Epidermal melanocyte (primary cell): Measurements from ENCODE around the gene ADCY5.

ENCODE experiments used
- DNase-seq: peaks from one replicate; pipeline ENCODE4 v3.0.0; 2011; ENCODE audit warnings: low spot score; ENCODE audit not compliant: insufficient read length

ADCY5 gene

GRCh38 chr3:123289391-123290106, 159.3 kb downstream of the ADCY5 start:
- no peak for DNase-seq

GRCh38 chr3:123287962-123288302, 161.0 kb downstream of the ADCY5 start:
- DNase-seq, result no peak

- DNase-seq, result no peak
Observed at GRCh38 chr3:123287051-123287961, 161.6 kb downstream of the ADCY5 start.

- peak; percentile 64 for DNase-seq
Observed at GRCh38 chr3:123286308-123287023, 162.4 kb downstream of the ADCY5 start.

- no peak for DNase-seq
Observed at GRCh38 chr3:123285931-123286307, 163.0 kb downstream of the ADCY5 start.

- no peak for DNase-seq
Observed at GRCh38 chr3:123285479-123285878, 163.4 kb downstream of the ADCY5 start.

GRCh38 chr3:123285066-123285465, 163.8 kb downstream of the ADCY5 start:
- DNase-seq, result no peak

- DNase-seq, result no peak
Observed at GRCh38 chr3:123284399-123285010, 164.4 kb downstream of the ADCY5 start.

- DNase-seq, result no peak
Observed at GRCh38 chr3:123283657-123284398, 165.1 kb downstream of the ADCY5 start.

- DNase-seq, result no peak
Observed at GRCh38 chr3:123283074-123283473, 165.8 kb downstream of the ADCY5 start.

- no peak for DNase-seq
Observed at GRCh38 chr3:123282461-123282860, 166.4 kb downstream of the ADCY5 start.

GRCh38 chr3:123281929-123282328, 167.0 kb downstream of the ADCY5 start:
- no peak for DNase-seq

- DNase-seq, result no peak
Observed at GRCh38 chr3:123281406-123281805, 167.5 kb downstream of the ADCY5 start.

- no peak for DNase-seq
Observed at GRCh38 chr3:123279121-123279520, 169.8 kb downstream of the ADCY5 start.

GRCh38 chr3:123278446-123278845, 170.4 kb downstream of the ADCY5 start:
- no peak for DNase-seq

- no peak for DNase-seq
Observed at GRCh38 chr3:123277106-123277505, 171.8 kb downstream of the ADCY5 start.

GRCh38 chr3:123276346-123277006, 172.4 kb downstream of the ADCY5 start:
- DNase-seq, result no peak

GRCh38 chr3:123275691-123276090, 173.2 kb downstream of the ADCY5 start:
- DNase-seq, result no peak

- no peak for DNase-seq
Observed at GRCh38 chr3:123272547-123272946, 176.3 kb downstream of the ADCY5 start.

GRCh38 chr3:123271466-123272159, 177.3 kb downstream of the ADCY5 start:
- DNase-seq, result no peak
